ENCODE measurements around the gene NOP9.
"Not testable (repeated sequence)": the region's sequence is repeated elsewhere in the genome, so short reads cannot be mapped to it uniquely, and the experiment has no call there.

GRCh38 chr14:24327914-24328313 is 28.3 kb downstream of the NOP9 start:
- TF ChIP-seq EZH2 (IDR thresholded peaks at IDR 0.05; ENCODE audit: insufficient read depth, poor library complexity, severe bottlenecking); EZH2phosphoT487 (IDR thresholded peaks at IDR 0.05; ENCODE audit: insufficient read depth, low read depth): not testable (repeated sequence)

Measured in GM23248 (cell line).